NCI-H1417 (cell line): Measurements from ENCODE around the gene ADAMTS15.

Source experiments
- DNase-seq, 3 experiments: peaks; one replicate each; lab custom pipeline; 2025; lab: John Stamatoyannopoulos, UW

Gene ADAMTS15

GRCh38 chr11:130511765-130512164 lies 63.3 kb downstream of the ADAMTS15 start:
- no peak for DNase-seq

GRCh38 chr11:130512662-130513061 lies 64.2 kb downstream of the ADAMTS15 start:
- no peak for DNase-seq

- peak in 2 of 3 experiments; percentile 14 to 68 for DNase-seq
Measured at GRCh38 chr11:130513132-130513531, 64.7 kb downstream of the ADAMTS15 start.

GRCh38 chr11:130514316-130514715 lies 65.9 kb downstream of the ADAMTS15 start:
- DNase-seq = no peak

- no peak for DNase-seq
Measured at GRCh38 chr11:130514851-130515250, 66.4 kb downstream of the ADAMTS15 start.

GRCh38 chr11:130515829-130516553 lies 67.5 kb downstream of the ADAMTS15 start:
- DNase-seq = no peak

- no peak for DNase-seq
Measured at GRCh38 chr11:130516554-130517505, 68.4 kb downstream of the ADAMTS15 start.

GRCh38 chr11:130518164-130518680 lies 69.8 kb downstream of the ADAMTS15 start:
- no peak for DNase-seq

- no peak for DNase-seq
Measured at GRCh38 chr11:130519128-130519932, 70.9 kb downstream of the ADAMTS15 start.

GRCh38 chr11:130520271-130520671 lies 71.8 kb downstream of the ADAMTS15 start:
- DNase-seq = no peak

GRCh38 chr11:130522284-130522961 lies 74.0 kb downstream of the ADAMTS15 start:
- DNase-seq = no peak

- no peak for DNase-seq
Measured at GRCh38 chr11:130523166-130523565, 74.7 kb downstream of the ADAMTS15 start.

GRCh38 chr11:130523609-130524008 lies 75.2 kb downstream of the ADAMTS15 start:
- DNase-seq = no peak

- no peak for DNase-seq
Measured at GRCh38 chr11:130524132-130524790, 75.8 kb downstream of the ADAMTS15 start.

- DNase-seq = no peak
Measured at GRCh38 chr11:130525307-130525706, 76.9 kb downstream of the ADAMTS15 start.
